ENCODE results near the gene TRABD2A.
A peak's percentile ranks its signal among the peaks of the same experiment; 100 is the strongest.

TRABD2A gene

GRCh38 chr2:84847326-84848050 is 33.4 kb downstream of the TRABD2A start:
- peak; percentile 52 for DNase-seq

GRCh38 chr2:84846741-84847142 is 34.1 kb downstream of the TRABD2A start:
- peak; percentile 53 for DNase-seq

- DNase-seq = peak; percentile 59
Measured at GRCh38 chr2:84846041-84846663, 34.7 kb downstream of the TRABD2A start.

- peak; percentile 53 for DNase-seq
Measured at GRCh38 chr2:84844141-84844540, 36.7 kb downstream of the TRABD2A start.

GRCh38 chr2:84841577-84841976 is 39.3 kb downstream of the TRABD2A start:
- DNase-seq = peak; percentile 44

- no peak for DNase-seq
Measured at GRCh38 chr2:84840306-84840705, 40.6 kb downstream of the TRABD2A start.

GRCh38 chr2:84839851-84840250 is 41.0 kb downstream of the TRABD2A start:
- no peak for DNase-seq

- no peak for DNase-seq
Measured at GRCh38 chr2:84838434-84839145, 42.3 kb downstream of the TRABD2A start.

GRCh38 chr2:84836215-84836614 is 44.7 kb downstream of the TRABD2A start:
- no peak for DNase-seq

- peak; percentile 45 for DNase-seq
Measured at GRCh38 chr2:84833481-84834150, 47.3 kb downstream of the TRABD2A start.

GRCh38 chr2:84832772-84833461 is 48.0 kb downstream of the TRABD2A start:
- DNase-seq = peak; percentile 55

- DNase-seq = peak; percentile 35
Measured at GRCh38 chr2:84830758-84831500, 50.0 kb downstream of the TRABD2A start.

- DNase-seq = peak; percentile 46
Measured at GRCh38 chr2:84830095-84830494, 50.8 kb downstream of the TRABD2A start.

GRCh38 chr2:84829693-84830092 is 51.2 kb downstream of the TRABD2A start:
- no peak for DNase-seq

- DNase-seq = peak; percentile 48
Measured at GRCh38 chr2:84827978-84828575, 52.8 kb downstream of the TRABD2A start.

- DNase-seq = peak; percentile 23
Measured at GRCh38 chr2:84823788-84824187, 57.1 kb downstream of the TRABD2A start.

- DNase-seq = peak; percentile 32
Measured at GRCh38 chr2:84823229-84823628, 57.7 kb downstream of the TRABD2A start.

GRCh38 chr2:84821806-84822205 is 59.1 kb downstream of the TRABD2A start:
- no peak for DNase-seq

- DNase-seq = no peak
Measured at GRCh38 chr2:84817239-84817655, 63.6 kb downstream of the TRABD2A start.

- DNase-seq = no peak
Measured at GRCh38 chr2:84816426-84817026, 64.4 kb downstream of the TRABD2A start.

GRCh38 chr2:84815146-84815545 is 65.7 kb downstream of the TRABD2A start:
- DNase-seq = no peak
